ENCODE measurements around the gene DQX1.

Gene DQX1

DNA sequence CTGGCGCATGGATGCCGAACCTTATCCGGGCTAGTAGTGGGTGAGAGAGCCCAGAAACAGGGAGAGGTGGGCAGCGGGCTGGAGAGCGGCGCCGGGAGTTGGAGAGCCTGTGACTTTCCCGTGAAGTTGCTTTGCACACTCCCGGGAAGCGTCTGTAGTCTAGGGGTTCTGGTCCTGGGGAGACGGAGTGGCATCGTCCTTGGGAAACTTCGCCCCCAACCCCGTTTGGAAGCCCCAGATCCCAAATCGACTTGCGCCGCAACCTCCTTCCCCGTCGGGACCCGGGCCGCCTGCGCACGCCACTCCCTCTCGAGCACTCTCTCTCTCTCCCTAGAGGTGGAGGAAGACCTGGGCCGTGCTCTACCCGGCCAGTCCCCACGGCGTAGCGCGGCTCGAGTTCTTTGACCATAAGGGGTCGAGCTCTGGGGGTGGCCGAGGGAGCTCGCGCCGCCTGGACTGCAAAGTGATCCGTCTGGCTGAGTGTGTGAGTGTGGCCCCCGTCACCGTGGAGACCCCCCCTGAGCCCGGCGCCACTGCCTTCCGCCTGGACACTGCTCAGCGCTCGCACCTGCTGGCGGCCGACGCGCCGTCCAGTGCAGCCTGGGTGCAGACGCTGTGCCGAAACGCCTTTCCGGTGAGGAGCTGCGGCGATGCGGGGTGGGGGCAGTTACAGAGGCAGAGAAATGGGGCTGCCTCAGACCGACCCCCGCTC lies 28.9 kb upstream of the DQX1 start:
- peak; percentile 34 for DNase-seq (ENCODE audit: low spot score)

DNA sequence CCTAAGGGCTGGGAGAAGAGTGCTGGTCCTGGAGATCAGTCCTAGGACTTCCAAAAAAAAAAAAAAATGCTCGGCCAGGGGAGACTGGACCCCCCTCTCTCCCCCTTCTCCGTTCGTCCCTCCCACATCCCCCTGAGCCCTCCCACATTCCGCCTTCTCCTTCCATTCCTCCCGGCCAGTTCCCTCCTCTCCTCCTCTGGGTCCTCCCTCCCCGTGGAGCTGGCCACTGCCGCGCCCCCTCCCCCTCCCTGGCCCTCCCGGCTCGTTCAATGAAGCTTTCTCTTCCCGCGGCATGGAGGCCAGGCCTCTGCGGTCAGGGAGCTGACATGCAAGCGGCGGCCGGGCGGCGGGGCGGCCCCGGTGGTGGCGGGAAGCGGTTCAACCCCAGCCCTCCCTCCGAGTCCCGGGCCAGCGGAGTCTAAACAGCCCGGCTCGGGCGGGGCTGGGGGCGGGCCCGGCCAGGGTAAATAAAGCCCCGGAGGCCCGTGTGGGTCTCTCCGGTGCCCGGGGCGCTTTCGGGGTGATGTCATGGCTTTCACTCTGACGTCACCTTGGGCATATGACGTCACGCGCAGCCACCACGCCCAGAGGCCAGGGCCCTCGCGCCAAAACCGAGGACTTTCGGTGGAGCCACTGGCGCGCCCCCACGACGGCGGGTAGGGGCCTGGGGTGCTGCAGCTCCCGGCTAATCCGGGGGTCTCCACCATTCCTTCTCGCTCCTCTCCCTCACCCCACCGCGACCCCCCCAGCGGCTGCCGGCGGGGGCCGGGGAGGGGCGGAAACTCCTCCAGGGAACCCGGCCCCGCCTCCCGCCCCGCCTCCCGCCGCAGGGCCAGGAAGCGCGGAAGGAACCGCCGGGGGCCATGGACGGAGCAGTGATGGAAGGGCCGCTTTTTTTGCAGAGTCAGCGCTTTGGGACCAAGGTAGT lies 28.1 kb upstream of the DQX1 start, which contains the start of the genes DOK1 and LOXL3:
DOK1 (plus strand) TSS at position 829 of the 928 bp plus-strand sequence; CDS start at position 864, 35 bp downstream.
LOXL3 (minus strand) TSS at position 51 of the 928 bp plus-strand sequence. CDS start 1,308 bp downstream, outside the sequence.
- DNase-seq (ENCODE audit: low spot score), result peak; percentile 79

DNA sequence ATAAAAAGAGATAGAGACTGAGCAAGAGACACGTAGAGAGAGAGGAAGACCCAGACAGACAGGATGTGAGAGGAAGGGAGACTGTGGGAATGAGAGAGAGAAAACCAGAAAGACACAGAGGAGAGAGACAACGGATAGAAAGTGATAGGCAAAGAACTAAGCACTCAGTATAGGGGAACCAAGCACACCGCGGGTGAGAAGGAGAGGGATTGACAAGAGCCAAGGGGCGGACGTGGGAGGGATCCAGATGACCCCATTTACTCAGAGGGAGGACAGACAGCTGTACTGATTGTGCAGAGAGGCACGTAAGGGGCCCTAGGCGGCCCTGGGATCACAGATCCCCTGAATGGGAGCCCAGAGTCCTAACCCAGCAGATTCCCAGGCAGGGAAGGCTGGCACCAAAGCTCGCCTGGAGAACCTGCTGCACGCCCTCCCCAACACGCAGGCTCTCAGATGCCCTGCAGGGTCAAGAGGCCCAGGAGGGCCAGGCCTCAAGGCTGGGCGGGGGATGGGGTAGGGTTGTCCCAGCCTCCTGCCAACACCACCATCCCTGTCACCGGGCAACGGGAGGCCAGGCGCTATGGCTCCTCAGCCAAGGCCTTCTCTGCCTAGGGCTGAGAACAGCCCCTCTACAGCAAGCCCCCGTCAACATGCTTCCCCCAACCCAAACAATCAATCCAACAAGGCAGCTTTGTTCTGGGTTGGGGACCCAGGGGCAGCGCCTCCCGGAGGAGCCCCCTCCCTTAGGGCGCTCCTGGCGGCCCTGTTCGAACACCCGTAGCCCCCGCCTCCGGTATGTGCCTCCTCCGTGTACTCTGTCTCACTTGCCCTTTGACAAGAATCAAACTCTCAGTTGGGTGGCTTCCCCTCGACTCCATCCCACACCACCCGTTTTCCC lies 27.1 kb upstream of the DQX1 start:
- DNase-seq (ENCODE audit: low spot score), result no peak

DNA sequence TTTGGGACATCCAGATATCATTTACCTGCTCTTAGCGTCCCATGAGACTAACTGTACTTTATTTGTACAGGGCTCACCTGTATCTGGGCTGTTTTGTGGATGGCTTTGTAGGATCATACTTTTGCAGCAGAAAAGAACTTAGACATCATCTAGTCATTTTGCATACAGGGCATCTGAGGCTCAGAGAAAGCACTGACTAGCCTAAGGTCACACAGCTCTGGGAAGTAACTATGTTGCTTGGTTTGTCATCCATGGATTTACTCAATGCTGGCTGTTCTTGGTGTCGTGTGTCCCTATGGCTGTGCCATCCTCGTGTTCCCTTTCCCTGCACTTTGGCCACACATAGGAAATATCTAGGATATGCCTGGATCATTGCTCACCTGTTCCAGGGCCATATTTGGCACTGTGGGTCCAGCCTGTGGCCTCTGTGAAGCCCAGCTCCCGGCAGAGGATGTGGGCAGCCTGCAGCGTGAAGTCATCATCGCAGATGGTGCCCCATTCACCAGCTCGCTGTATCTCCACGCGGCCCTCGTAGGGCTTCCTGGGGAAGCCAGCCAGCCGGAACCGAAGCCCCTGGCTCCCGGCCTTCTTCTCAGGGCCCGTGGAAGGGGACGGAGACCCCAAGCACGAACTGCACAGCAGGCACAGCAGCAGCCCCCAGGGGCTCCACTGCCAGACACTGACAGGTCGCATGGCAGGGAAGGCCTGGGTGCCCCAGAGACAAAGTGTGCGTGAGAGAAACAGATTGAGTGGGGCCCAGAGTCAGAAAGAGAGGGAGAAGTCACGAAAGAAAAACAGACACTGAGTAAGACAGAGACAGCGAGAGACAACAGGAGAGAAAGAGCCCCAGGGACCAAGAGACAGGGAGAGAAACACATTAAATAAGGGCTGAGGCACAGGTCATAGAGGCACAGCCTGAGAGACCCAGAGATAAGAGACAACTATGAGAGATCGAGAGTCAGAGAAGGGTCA lies 26.2 kb upstream of the DQX1 start:
- DNase-seq (ENCODE audit: low spot score), result no peak

DNA sequence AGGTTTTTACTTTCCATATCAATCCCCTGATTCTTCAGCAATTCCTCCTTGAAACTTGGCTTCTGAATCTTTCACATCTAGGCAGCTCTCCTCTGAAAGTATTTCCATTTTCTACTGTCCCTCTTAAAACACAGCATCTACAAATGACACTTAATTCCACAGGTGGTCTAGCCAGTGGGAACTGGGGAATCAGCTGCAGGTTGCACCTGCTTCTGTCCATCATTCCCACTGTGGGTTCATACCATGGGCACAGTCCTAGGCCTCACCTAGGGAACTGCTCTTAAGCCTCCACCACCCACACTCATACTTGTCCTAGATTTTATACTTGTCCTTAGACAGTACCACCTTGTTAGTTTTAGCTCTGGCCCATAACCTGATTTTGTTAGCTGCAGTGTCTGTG lies 25.5 kb upstream of the DQX1 start:
- DNase-seq (ENCODE audit: low spot score), result no peak

DNA sequence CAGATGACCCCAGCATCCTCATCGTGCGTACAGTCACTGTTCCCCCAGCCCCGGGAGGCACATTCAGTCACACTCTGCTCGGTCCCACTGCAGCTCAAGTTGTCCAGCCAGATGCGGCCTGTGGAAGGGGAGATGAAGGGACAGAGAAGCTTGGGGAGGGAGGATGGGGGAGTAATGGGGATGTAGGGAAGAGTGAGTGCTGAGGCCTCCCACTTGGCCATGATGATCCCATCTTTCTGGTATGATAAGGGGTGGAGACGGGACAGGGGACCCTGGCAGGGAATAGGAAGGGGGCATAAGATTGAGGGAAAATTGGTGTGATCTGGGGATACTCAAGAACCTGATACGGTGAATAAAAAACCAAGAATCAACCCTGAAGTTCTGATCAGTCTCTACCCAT lies 24.2 kb upstream of the DQX1 start:
- no peak for DNase-seq (ENCODE audit: low spot score)

DNA sequence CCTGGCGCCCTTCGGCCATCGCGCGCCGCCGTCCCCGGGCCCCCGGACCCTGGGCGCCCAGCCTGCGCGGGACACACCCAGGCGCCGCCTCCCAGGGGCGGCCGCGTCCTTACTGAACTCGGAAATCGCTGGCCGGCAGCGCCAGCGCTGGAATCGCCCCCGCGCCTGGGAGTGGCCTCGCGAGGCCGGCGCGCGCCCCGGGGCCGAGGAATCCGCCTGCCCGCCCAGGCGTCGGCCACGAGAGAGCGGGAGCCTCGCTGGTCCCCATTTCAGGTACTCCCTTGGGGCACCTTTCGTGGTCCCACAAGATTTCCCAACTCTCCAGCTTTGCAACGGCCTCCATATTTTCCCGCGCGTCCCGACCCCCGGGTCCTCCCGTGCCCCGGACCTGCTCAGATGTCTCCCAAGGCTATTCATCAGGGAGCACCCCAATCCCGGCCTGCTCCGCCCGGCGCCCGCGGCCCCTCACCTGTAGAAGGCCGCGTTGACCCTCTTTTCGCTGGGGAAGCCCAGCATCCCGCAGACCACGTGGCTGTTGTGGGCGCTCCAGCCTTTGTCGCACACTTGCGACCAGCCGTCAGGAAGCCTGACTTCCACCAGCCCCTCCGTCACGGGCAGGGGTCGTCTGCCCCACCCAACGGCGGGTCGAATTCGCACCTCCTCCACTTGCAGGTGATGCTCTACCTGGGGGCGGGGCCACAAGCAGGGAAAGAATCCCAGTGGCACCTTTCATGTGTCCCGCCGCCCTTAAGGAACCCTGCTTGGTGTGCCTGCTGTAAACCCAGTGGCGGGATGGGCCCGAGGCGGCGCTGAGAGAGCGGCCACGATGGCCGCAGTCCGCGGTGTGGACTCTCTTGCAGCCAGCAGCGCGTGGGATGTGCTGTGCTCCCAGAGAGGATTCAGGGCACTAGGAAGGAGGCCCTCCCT lies 23.1 kb upstream of the DQX1 start:
- no peak for DNase-seq (ENCODE audit: low spot score)

DNA sequence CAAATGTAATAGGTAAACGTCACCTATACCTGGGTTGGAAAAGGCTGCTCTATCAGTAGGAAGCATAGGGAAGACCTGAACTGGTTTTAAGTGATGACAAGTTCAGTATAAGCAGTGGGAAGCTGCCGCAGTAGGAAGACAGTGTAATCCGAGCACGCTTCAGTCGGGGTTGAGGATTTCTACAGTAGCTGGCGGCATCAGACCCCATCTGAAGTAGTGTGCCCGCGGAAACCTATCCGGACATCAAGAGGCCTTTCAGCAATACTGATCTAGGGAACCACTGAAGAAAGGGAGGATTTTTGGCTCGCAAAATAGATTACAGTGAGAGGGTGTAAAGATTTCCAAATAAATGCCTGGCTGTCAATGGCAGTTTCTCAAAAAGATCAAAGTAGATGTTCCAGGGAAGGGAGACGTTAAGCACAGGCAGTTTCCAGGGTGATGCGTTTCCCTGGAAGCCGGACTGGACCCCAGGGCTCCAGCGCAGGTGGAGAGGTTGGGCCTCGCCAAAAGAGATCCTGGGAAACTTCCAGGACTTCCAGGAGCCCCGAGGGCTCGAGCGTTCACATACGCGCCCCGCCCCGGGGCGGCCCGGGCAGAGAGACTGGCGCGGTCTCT lies 22.4 kb upstream of the DQX1 start:
- DNase-seq (ENCODE audit: low spot score), result no peak

DNA sequence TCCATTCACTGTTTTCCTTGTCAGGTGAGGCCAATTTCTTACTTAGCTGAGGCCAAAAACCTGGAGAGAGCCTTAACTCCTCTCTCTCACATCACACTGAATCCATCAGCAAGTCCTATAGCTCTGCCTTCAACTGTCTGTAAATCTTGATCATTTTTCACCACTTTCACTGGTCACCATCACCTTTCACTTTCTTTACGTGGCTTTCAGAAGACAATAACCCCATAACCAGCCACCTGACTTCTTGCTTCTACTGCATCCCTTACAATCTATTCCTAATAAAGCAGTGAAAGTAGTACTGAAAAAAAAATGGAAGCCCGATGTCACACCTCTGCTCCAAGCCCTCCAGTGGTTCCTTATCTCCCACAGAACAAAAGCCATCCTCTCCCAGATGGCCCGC lies 20.0 kb upstream of the DQX1 start:
- no peak for DNase-seq (ENCODE audit: low spot score)

DNA sequence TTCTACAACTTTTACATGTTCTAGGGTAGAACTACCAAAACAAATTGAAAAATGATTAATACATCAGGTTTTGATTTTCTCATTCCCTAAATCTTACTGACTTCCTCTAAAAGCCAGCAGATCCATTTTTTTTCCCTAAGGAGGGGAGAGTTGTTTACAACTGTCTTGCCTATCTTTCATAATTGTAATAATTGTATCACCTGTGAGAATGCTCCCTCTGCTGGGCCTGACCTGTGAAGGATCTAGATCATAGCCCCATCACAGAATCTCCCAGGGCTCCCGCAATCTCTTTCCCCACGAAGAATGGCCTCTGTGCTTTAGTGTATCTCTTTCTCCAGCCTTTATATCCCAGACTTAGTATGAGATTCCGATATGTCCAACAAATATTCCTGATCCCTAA lies 18.6 kb upstream of the DQX1 start:
- DNase-seq (ENCODE audit: low spot score), result peak; percentile 17

DNA sequence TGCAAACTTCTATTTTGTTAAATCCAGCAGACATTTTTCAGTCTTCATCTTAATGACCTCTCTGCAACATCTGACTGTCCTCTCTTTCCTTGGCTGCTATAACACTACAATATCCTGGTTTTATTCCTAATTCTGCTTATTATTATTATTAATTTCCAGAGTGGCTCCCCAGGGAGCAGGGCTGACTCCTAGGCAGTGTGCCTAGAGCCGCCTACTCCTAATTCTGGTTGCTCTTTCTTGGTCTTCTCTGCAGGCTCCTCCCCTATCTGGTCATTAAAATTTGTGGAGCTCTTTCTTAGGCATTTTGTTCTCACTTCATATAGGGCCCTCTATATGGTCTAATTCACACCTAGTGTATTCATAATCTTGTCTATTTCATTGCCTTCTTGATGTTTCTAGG lies 16.9 kb upstream of the DQX1 start:
- DNase-seq (ENCODE audit: low spot score), result no peak

DNA sequence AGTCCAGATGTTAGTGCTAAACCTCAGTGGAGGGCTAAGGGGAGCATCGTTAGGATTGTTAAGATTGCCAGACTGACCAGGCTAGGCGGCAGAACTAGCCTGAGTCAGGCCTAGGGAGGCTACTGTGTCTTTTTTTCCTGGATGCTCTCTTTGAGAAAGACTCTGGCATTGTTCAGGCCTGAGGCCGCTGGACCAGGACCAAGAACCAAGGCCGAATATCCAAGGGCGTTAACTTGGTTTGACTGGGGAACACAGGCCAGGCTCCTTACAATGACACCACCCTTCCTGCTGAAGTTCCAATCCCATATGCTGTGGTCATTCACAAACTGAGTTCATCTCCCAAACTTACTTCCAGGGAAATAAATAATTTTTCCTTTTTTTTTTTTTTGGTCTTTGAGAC lies 14.3 kb upstream of the DQX1 start:
- no peak for DNase-seq (ENCODE audit: low spot score)

DNA sequence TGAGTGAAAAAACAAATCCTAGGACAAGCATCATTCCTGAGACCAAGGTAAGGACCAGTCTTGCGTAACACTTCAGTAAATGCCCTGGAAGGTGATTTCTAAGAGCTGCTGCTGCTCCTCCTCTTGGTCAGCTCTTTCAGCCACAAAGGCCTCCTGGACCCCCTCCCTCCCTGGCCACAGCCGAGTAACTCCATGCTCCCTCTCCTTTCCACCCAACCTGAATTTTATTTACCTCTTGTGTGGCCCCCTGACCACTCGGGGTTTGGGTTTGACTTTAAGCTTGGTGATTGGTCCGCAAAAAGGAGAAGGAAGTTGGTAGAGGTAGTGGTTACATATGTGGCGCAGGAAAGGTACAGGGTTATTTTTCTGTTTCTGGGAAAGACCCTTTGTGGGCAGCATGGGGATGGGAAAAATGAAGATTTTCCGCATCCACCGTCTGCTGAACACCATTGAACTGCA lies 12.9 kb upstream of the DQX1 start:
- DNase-seq (ENCODE audit: low spot score), result no peak

DNA sequence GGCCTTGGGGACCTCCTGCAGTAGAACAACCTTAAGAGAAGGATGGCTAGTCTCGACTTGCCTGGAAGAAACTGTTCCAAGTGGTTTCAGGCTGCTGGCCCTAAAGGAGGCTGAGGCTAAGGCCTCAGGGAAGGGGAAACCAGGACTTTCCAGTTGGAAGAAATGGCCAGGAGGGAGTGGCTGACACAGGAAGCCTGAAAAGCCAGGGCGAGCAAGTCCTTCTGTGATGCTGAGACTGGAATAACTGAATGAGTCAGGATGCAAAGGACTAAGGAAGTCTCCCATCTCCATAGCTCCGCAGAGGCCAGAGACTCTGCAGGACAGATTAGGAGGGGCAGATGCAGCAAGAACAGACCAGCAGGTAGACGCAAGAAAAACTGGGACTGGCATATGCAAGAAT lies 11.1 kb upstream of the DQX1 start:
- DNase-seq (ENCODE audit: low spot score), result no peak

DNA sequence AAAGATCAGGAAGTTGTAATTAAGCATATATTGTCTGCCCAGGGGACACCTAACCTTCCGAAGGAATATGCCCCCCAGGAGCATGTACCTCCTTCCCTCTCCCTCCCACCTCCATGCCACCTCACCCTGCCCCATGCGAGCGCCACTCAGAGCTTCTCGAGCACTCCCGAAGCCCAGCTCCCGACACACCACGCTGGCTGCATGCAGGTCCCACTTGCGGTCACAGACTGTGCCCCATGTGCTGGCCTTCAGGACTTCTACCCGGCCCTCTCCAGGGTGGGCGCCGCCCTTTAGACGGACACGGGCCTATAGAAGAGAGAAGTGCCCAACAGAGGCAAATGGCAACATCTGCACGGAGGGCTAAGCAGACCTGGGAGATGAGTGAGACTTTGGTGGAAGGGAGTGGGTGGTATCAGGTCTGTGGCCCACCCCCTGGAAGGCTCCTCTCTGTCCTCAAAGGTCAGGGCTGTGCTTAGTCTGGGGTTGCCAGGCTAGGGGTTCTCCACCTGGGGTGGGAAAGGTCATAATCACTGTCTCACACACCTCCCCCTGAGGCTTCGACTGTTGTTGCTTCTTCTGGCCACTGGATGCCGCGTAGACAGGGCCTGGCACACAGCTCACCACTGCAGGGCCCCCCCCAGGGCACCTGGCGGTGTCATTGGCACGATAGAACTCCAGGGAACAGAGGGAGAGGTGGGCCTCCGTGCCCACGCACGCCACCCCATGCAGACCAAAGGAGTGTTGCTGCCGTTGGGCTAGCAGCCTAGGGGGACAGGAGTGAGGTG lies 10.3 kb upstream of the DQX1 start:
- DNase-seq (ENCODE audit: low spot score), result no peak

DNA sequence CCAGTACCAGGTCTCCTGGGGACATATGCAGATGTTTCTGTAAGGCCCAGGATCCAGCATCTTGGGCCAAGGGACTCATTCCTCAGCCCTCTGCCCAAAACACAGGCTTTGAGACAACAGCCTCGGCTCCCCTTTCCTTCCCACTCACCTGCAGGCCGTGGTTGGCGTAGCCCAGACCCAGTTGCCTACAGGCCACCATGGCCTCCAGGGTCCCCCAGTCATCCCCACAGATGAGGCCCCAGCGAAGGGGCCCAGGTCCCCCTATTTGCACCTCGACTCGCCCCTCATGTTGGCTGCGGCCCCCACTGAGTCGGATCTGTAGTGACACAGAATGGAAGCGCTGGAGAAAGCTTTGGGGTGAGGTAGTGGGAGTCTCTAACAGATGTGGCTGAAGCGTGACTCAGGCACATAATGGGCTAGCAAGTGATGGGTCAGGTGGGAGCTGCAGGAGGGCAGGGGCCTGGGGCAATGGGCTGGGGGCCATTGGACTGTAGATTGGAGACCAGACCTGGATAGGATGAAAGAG lies 9.5 kb upstream of the DQX1 start:
- DNase-seq (ENCODE audit: low spot score), result no peak

DNA sequence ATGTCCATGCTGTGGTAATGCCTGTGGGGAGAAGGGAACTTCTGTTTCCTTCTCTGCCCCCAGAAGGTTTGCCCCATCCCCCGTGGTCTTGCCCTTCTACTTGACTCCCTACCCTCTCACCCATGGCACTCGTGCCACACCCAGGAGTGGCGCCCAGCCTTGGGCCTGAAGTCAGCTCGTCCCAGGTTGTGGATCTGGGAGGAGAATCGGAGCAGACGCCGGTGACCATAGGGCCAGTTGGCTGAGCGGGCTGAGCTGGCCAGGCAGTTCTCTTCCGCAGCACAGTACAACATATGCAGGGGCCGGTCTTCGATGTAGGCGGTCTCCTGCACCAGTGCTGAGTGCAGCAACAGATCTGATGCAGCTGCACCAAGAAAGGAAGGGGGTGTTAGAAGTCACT lies 8.4 kb upstream of the DQX1 start:
- no peak for DNase-seq (ENCODE audit: low spot score)

DNA sequence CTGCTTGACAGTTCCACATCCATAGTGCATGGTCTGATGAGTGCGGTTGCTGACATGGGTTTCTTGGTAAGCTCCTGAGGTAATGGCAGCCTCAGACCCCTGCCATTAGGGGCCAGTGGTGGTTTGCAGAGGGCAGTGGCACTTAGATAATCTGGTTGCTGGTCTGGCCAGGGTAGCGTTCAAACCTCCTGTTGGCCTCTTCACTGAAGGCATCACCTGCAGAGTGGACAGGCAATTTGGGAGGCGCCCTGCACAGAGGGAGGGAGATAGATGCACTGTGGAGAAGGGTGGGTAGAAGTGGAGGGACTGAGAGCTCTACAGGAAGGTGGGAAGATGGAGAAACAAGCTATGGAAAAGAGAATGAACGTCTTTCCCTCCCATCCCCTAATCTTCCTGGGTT lies 7.4 kb upstream of the DQX1 start:
- DNase-seq (ENCODE audit: low spot score), result no peak

Measured in CD4-positive, alpha-beta T cell treated with Interleukin-2 at 100 ng/mL for 4 hours (primary cell).